Measurements from ENCODE around the gene FEV. TPM values are rescaled to one million over a fixed set of nuclear protein-coding genes. Genes with fewer than 3 reads are reported as not detected.

FEV gene
- total and polyA plus RNA-seq, 3 experiments from 2014 or later, result not detected

DNA sequence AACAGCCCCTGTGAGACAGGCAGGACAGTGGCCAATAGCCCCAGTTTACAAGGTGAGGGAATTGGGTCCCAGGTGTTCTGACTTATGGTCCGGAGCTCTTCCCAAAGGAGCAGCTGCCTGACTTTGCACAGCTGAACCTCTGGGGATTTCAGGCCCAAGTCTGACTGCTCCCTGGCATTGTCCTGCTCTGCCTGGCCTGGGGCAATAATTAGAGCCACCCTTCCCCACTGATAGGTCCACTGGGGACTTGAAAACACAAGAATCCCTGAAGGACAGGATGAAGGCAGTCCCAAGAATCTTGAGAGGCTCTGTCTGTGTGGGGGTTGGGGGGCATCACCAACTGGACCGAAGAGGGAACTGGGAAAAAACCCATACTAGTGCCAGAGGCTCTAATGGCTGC lies 3.7 kb upstream of the FEV start:
- Histone ChIP-seq H3K27ac (ENCODE audit: low read depth, low read length) (no peak overlapping the region), H3K4me3 (ENCODE audit: low read length) (no peak overlapping the region), H3K36me3 (ENCODE audit: insufficient read depth, low read length) (no peaks in the 10 kb centered on the region), H3K27me3 (ENCODE audit: insufficient read depth, low read length, poor library complexity, severe bottlenecking) (peaks cover 72% of the 10 kb centered on the region), H3K9me3 (ENCODE audit: low read length) (no peaks in the 10 kb centered on the region), H3K4me1 (ENCODE audit: insufficient read depth, low read length) (peaks cover 15% of the 10 kb centered on the region)
- Mint-ChIP-seq H3K4me1 (peaks cover 5 to 30% (median 5%) of the 10 kb centered on the region in 3 donors), H3K36me3 (no peaks in the 10 kb centered on the region), H3K27ac (no peak overlapping the region), H3K27me3 (peaks cover 57 to 82% of the 10 kb centered on the region in 2 donors), H3K4me3 (no peak overlapping the region), H3K9me3 (no peaks in the 10 kb centered on the region)
- ChIA-PET POLR2A (no interaction called here), CTCF (interaction anchor here (1.2 to 1.6 kb wide), 2 partner anchors 8 to 9 kb away, joined by 7 read pairs; no protein-coding TSS in a partner anchor)
- no peak for DNase-seq

DNA sequence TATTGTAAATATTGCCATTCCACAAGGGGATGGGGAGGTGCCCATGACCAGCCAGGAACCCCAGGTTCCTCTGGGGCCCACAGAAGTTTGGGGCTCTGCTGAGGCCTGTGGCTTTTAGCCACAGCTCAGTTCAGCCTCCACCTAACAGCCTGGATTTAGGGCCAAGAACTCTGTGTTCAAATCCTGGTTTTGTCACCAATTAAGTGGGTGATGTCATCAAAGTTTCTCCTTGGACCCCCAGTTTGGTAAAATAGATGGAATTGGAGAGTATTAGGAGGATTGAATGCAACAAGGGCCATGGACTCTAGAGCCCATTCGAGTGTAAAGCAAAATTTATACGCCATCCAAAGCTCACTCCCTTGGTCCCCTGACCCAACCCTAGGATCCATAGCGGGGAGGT lies 3.2 kb upstream of the FEV start:
- peaks cover 77% of the 10 kb centered on the region for H3K27me3 ChIP-seq (ENCODE audit: insufficient read depth, low read length, poor library complexity, severe bottlenecking)
- Mint-ChIP-seq H3K4me3 (no peak overlapping the region), H3K27ac (no peak overlapping the region), H3K36me3 (no peaks in the 10 kb centered on the region), H3K4me1 (peaks cover 5 to 33% (median 9%) of the 10 kb centered on the region in 3 donors), H3K27me3 (peaks cover 62 to 85% of the 10 kb centered on the region in 2 donors), H3K9me3 (no peaks in the 10 kb centered on the region)
- H3K9me3 ChIP-seq (ENCODE audit: low read length), result no peaks in the 10 kb centered on the region
- ChIA-PET CTCF (interaction anchor here (1.1 to 1.2 kb wide), 2 partner anchors 8 to 90 kb away, joined by 3 to 7 read pairs; no protein-coding TSS in a partner anchor), POLR2A (no interaction called here)
- no peak overlapping the region for H3K27ac ChIP-seq (ENCODE audit: low read depth, low read length)
- peaks cover 12% of the 10 kb centered on the region for H3K4me1 ChIP-seq (ENCODE audit: insufficient read depth, low read length)
- DNase-seq, result no peak
- no peak overlapping the region for H3K4me3 ChIP-seq (ENCODE audit: low read length)
- H3K36me3 ChIP-seq (ENCODE audit: insufficient read depth, low read length), result no peaks in the 10 kb centered on the region

DNA sequence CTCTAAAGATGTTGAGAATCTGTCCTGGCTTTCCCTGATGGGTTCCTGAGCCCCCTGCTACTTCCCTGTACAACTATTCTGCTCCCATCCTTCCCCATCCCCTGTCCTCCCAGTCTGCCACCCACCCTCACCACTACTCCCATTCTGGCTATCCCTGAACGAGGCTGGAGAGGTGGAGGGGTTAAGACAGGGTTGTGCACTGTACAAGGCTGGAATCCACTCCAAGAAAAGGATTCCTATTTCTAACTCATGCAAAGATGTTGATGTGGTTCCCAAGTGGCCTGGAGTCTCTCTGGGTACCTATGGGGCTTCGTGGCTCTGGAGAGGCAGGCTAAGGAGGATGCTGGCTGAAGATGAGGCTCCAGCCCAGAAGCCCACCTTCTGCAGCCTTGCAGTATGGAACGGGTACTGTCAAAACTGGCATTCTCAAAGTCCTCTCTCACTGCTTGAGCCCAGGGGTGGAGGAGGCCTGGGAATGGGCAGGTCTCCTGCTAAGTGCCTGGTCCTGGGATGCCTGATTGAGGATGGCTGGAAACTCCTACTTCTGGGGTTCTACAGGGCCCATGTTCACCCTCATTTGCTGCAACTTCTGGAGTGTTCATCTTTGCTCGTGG lies 1.3 kb upstream of the FEV start:
- Histone ChIP-seq H3K4me3 (ENCODE audit: low read length) (no peak overlapping the region), H3K4me1 (ENCODE audit: insufficient read depth, low read length) (peaks cover 23% of the 10 kb centered on the region), H3K27ac (ENCODE audit: low read depth, low read length) (no peak overlapping the region), H3K9me3 (ENCODE audit: low read length) (no peaks in the 10 kb centered on the region), H3K27me3 (ENCODE audit: insufficient read depth, low read length, poor library complexity, severe bottlenecking) (peaks cover 76% of the 10 kb centered on the region), H3K36me3 (ENCODE audit: insufficient read depth, low read length) (no peaks in the 10 kb centered on the region)
- H3K27ac Mint-ChIP-seq, result no peak overlapping the region
- H3K9me3 Mint-ChIP-seq, result no peaks in the 10 kb centered on the region
- POLR2A ChIA-PET, result no interaction called here
- H3K36me3 Mint-ChIP-seq, result no peaks in the 10 kb centered on the region
- H3K4me3 Mint-ChIP-seq, result no peak overlapping the region
- CTCF ChIA-PET, result no interaction called here
- peaks cover 11 to 41% (median 14%) of the 10 kb centered on the region in 3 donors for H3K4me1 Mint-ChIP-seq
- DNase-seq, result no peak
- H3K27me3 Mint-ChIP-seq, result peaks cover 60 to 85% of the 10 kb centered on the region in 2 donors

DNA sequence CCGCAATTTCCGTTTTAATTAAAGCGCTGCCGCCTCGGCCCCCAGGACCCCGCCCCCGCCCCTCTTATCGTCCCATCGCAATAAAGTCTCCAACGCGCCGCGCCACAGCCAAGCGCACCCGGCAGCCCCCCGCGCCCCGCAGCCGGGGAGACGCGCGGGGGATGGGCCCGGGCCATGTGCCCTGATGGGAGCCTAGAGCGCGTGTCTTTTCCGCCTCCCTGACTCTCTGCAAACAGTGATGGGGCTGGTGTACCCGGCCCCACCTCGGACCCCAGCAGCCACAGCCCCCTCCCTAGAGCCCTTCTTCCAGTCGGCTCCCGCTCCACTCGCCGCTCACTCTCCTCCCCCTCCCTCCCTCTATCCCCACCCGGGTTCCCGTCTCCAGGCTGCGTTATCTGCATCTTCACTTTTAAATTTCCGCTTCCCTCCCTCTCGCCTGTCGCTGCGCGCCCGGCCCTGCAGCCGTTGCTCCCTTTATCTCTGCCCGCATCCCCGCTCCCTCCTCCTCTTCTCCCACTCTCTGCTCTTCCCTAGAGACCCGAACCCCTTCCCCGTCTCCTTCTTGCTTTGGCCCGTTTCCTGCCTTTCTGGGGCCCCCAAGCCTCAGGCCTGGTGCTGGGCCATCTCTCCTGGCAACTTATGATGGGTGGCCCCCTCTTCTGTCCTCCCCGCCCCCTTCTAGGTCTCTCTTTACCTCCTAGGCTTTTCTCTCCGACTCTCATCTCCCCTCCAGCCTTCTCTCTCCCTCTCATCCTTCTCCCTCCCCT lies 524 bp upstream of the FEV start:
- Mint-ChIP-seq H3K36me3 (no peaks in the 10 kb centered on the region), H3K9me3 (no peaks in the 10 kb centered on the region), H3K27me3 (peaks cover 57 to 82% of the 10 kb centered on the region in 2 donors), H3K4me3 (peak overlapping the region in 1 of 7 donors; percentile 82), H3K4me1 (peaks cover 16 to 46% (median 19%) of the 10 kb centered on the region in 3 donors), H3K27ac (peak overlapping the region in 1 of 8 donors; percentile 83)
- Histone ChIP-seq H3K36me3 (ENCODE audit: insufficient read depth, low read length) (no peaks in the 10 kb centered on the region), H3K4me1 (ENCODE audit: insufficient read depth, low read length) (peaks cover 29% of the 10 kb centered on the region), H3K4me3 (ENCODE audit: low read length) (no peak overlapping the region), H3K27me3 (ENCODE audit: insufficient read depth, low read length, poor library complexity, severe bottlenecking) (peaks cover 73% of the 10 kb centered on the region), H3K9me3 (ENCODE audit: low read length) (no peaks in the 10 kb centered on the region), H3K27ac (ENCODE audit: low read depth, low read length) (no peak overlapping the region)
- DNase-seq, result no peak
- POLR2A ChIA-PET, result no interaction called here
- CTCF ChIA-PET, result no interaction called here

DNA sequence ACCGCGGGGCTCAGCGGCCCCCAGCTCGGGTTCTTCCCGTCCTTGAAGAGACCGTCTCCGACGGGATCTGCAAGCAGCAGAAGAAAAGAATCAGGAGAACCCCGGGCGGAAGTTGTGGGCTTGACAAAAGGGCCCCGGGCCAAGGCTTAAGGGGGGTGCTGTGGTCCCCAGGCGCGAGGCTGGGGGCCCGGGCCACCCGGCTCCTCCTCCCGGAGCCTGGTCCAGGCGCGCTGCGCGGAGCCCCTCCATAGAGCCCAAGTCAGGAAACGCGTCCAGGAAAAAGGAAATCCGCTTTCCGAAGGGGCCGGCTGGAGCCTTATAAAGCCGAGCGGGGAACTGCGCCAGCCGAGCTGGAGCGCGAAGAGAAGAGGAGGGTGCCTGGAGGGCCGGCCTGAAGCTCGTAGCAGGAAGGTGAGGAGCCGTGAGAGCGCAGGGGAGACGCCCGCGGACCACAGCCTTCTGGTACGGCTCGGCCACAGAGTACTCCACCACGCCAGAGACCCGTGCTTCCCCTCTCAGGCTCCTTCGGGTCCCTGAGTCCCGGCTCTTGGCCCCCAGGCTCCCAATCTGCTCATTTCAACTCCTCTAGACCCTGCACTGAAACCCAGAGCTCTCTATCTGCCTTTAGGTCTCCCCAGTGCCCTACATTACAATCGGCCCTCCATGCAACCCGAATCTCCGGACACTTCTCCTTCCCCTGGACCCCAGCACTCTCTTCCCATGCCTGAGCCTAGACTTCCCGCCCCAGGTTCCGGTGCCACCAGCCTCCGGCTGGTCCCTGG lies 554 bp downstream of the FEV start:
- H3K4me1 Mint-ChIP-seq, result peaks cover 16 to 53% (median 25%) of the 10 kb centered on the region in 3 donors
- Histone ChIP-seq H3K27me3 (ENCODE audit: insufficient read depth, low read length, poor library complexity, severe bottlenecking) (peaks cover 63% of the 10 kb centered on the region), H3K36me3 (ENCODE audit: insufficient read depth, low read length) (no peaks in the 10 kb centered on the region), H3K27ac (ENCODE audit: low read depth, low read length) (no peak overlapping the region), H3K4me1 (ENCODE audit: insufficient read depth, low read length) (peaks cover 35% of the 10 kb centered on the region), H3K9me3 (ENCODE audit: low read length) (no peaks in the 10 kb centered on the region), H3K4me3 (ENCODE audit: low read length) (no peak overlapping the region)
- no peaks in the 10 kb centered on the region for H3K36me3 Mint-ChIP-seq
- H3K27ac Mint-ChIP-seq, result no peak overlapping the region
- peaks cover 51 to 80% of the 10 kb centered on the region in 2 donors for H3K27me3 Mint-ChIP-seq
- ChIA-PET CTCF (no interaction called here), POLR2A (no interaction called here)
- no peak for DNase-seq
- peak overlapping the region in 4 of 7 donors; percentile 16 to 65 (median 31) for H3K4me3 Mint-ChIP-seq
- H3K9me3 Mint-ChIP-seq, result no peaks in the 10 kb centered on the region

DNA sequence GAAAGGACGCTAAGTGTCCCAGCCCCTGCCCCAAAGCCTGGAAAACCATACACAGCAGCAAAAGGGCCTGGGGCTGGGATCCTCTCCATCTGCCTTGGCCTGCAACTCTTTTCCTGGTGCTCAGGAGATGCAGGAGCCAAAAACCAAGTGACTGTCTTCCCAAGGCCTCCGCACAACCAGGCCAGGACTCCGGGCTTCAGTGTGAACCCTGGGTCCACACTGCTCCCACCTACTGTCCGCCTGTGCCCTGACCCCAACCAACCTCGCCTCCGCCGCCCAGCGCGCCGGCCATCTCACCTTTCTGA lies 1.1 kb downstream of the FEV start:
- no peaks in the 10 kb centered on the region for H3K36me3 Mint-ChIP-seq
- Histone ChIP-seq H3K36me3 (ENCODE audit: insufficient read depth, low read length) (no peaks in the 10 kb centered on the region), H3K4me3 (ENCODE audit: low read length) (no peak overlapping the region), H3K4me1 (ENCODE audit: insufficient read depth, low read length) (peaks cover 35% of the 10 kb centered on the region), H3K27ac (ENCODE audit: low read depth, low read length) (no peak overlapping the region), H3K27me3 (ENCODE audit: insufficient read depth, low read length, poor library complexity, severe bottlenecking) (peaks cover 57% of the 10 kb centered on the region), H3K9me3 (ENCODE audit: low read length) (no peaks in the 10 kb centered on the region)
- POLR2A ChIA-PET, result no interaction called here
- H3K27me3 Mint-ChIP-seq, result peaks cover 50 to 79% of the 10 kb centered on the region in 2 donors
- peaks cover 16 to 53% (median 26%) of the 10 kb centered on the region in 3 donors for H3K4me1 Mint-ChIP-seq
- no peak for DNase-seq
- H3K4me3 Mint-ChIP-seq, result no peak overlapping the region
- H3K9me3 Mint-ChIP-seq, result no peaks in the 10 kb centered on the region
- CTCF ChIA-PET, result interaction anchor here (1.0 kb wide), 1 partner anchor 12 kb away, joined by 3 read pairs; no protein-coding TSS in a partner anchor
- no peak overlapping the region for H3K27ac Mint-ChIP-seq

DNA sequence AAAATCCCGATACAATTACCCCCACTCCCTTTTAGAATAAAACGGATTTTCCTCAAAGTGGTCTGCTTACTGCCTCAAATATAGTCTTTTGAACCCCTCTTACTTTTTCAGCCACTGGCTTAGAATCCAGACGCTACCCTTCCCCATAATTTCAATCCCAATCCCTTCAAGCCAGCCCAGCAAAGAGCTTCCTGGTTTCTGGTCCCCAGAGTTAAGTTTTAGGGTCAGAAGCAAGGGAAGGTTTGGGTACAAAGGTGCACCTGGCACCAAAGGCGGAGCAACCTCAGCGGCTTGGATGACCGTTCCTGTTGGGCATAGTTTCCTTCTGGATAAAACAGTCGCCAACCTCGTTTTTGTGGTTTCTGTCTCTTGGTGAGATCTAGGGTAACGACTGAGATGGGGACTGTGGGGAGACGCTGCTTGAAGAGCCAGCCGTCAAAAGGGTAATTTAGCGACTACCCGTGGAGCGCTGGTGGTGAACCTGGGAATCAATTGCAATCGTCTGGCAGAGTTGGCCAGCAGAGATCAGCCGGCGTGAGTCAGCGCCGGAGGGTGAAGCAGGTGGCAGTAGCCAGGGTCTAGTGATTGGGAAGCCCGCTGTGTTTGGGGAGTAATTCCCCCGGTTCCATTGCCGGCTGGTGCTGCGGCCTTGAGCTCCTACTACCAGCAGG lies 1.6 kb downstream of the FEV start:
- Histone ChIP-seq H3K27ac (ENCODE audit: low read depth, low read length) (no peak overlapping the region), H3K4me1 (ENCODE audit: insufficient read depth, low read length) (peaks cover 35% of the 10 kb centered on the region), H3K4me3 (ENCODE audit: low read length) (no peak overlapping the region), H3K36me3 (ENCODE audit: insufficient read depth, low read length) (no peaks in the 10 kb centered on the region), H3K9me3 (ENCODE audit: low read length) (no peaks in the 10 kb centered on the region), H3K27me3 (ENCODE audit: insufficient read depth, low read length, poor library complexity, severe bottlenecking) (peaks cover 57% of the 10 kb centered on the region)
- POLR2A ChIA-PET, result no interaction called here
- no peaks in the 10 kb centered on the region for H3K36me3 Mint-ChIP-seq
- H3K4me1 Mint-ChIP-seq, result peaks cover 16 to 53% (median 26%) of the 10 kb centered on the region in 3 donors
- DNase-seq, result no peak
- CTCF ChIA-PET, result interaction anchor here (1.0 to 1.2 kb wide), 3 partner anchors 12 to 46 kb away, joined by 3 read pairs; no protein-coding TSS in a partner anchor
- peak overlapping the region in 1 of 7 donors; percentile 8 for H3K4me3 Mint-ChIP-seq
- no peaks in the 10 kb centered on the region for H3K9me3 Mint-ChIP-seq
- H3K27ac Mint-ChIP-seq, result no peak overlapping the region
- H3K27me3 Mint-ChIP-seq, result peaks cover 51 to 78% of the 10 kb centered on the region in 2 donors
